ENCODE measurements around the gene LOXL1. TPM values are rescaled to one million over a fixed set of nuclear protein-coding genes. Genes with fewer than 3 reads are reported as not detected.

LOXL1 gene
- total and polyA plus RNA-seq, 4 donors: 0.67 to 2.0 (median 1.4) TPM; not detected in 1

GRCh38 chr15:73944161-73945129, 18.2 kb downstream of the LOXL1 start (continued):
- no peak for TF ChIP-seq REST (IDR thresholded peaks at IDR 0.05)

- Histone ChIP-seq H3K27me3 (ENCODE audit: control insufficient read depth in 4 of 4, insufficient read depth in 4 of 4, low read length in 3 of 4) (no peaks in the 10 kb centered on the region), H3K4me3 (ENCODE audit: low read depth in 1 of 3, low read length in 3 of 3) (no peak overlapping the region), H3K9ac (ENCODE audit: low read depth in 1 of 2, low read length in 2 of 2) (no peak overlapping the region), H3K27ac (ENCODE audit: low read depth in 1 of 2, low read length in 2 of 2) (no peak overlapping the region), H3K9me3 (ENCODE audit: control insufficient read depth in 4 of 4, low read length in 3 of 4) (no peaks in the 10 kb centered on the region), H3K36me3 (ENCODE audit: control insufficient read depth in 4 of 4, insufficient read depth in 3 of 4, low read depth in 1 of 4, low read length in 3 of 4) (no peaks in the 10 kb centered on the region), H3K4me1 (ENCODE audit: control insufficient read depth in 4 of 4, insufficient read depth in 4 of 4, low read length in 3 of 4) (peaks cover 0 to 8% (median 1%) of the 10 kb centered on the region in 4 donors)
- TF ChIP-seq FOXA1 (IDR thresholded peaks at IDR 0.05): no peak
- no peak for TF ChIP-seq RXRA (IDR thresholded peaks at IDR 0.05)
- TF ChIP-seq REST (IDR thresholded peaks at IDR 0.05): no peak
- no peak for TF ChIP-seq GABPA (IDR thresholded peaks at IDR 0.05 in 1 of 2, conservative IDR thresholded peaks at IDR 0.05 in 1 of 2)
- no peak for TF ChIP-seq SP1 (IDR thresholded peaks at IDR 0.05)
- no peak for TF ChIP-seq EGR1 (IDR thresholded peaks at IDR 0.05; ENCODE audit: low read depth in 2 of 2)
- no peak for TF ChIP-seq CTCF (IDR thresholded peaks at IDR 0.05; ENCODE audit: low read depth, low read length, missing input control)
- no peak for TF ChIP-seq TAF1 (conservative IDR thresholded peaks at IDR 0.05)
- TF ChIP-seq HNF4A (conservative IDR thresholded peaks at IDR 0.05): no peak
- TF ChIP-seq ATF3 (IDR thresholded peaks at IDR 0.05): no peak
- no peak for TF ChIP-seq ZBTB33 (IDR thresholded peaks at IDR 0.05)
- no peak for TF ChIP-seq YY1 (IDR thresholded peaks at IDR 0.05)
- no peak for DNase-seq (ENCODE audit: low spot score)
- WGBS: 89% methylated on average over 4 of the region's 4 CpGs
Measured at GRCh38 chr15:73945130-73945508, 18.9 kb downstream of the LOXL1 start.

All from liver (tissue), 9 donors.